ENCODE results near the gene PRR7. TPM values are rescaled to one million over a fixed set of nuclear protein-coding genes. Genes with fewer than 3 reads are reported as not detected.

Gene PRR7
- total and polyA plus RNA-seq, 2 experiments from 2014 or later: 10.5 to 24.8 TPM

GRCh38 chr5:177443144-177443983, 3.2 kb upstream of the PRR7 start:
- H3F3A ChIP-seq (ENCODE audit: insufficient read depth): peaks cover 15% of the 10 kb centered on the region
- no peaks in the 10 kb centered on the region for H3K79me2 ChIP-seq (ENCODE audit: insufficient read depth)
- no peak overlapping the region for H3K4me3 ChIP-seq
- no peaks in the 10 kb centered on the region for H3K9me3 ChIP-seq (ENCODE audit: low read depth)
- no peaks in the 10 kb centered on the region for H3K36me3 ChIP-seq (ENCODE audit: low read depth)
- no peak for DNase-seq
- H2AFZ ChIP-seq: no peak overlapping the region
- TF ChIP-seq EZH2phosphoT487 (IDR thresholded peaks at IDR 0.05; ENCODE audit: insufficient read depth, low read depth): no peak
- TF ChIP-seq EZH2 (IDR thresholded peaks at IDR 0.05; ENCODE audit: insufficient read depth, poor library complexity, severe bottlenecking): no peak
- H3K9ac ChIP-seq: no peak overlapping the region
- no peak overlapping the region for H3K4me2 ChIP-seq (ENCODE audit: unreplicated experiment)
- WGBS, 2 experiments (ENCODE audit: low coverage in 1 of 2, low lambda C conversion rate in 2 of 2, missing lambda C conversion rate in 2 of 2): 79 to 85% methylated on average over 15 of the region's 15 CpGs
- H3K27me3 ChIP-seq (replicated peaks; ENCODE audit: insufficient read depth): no peaks in the 10 kb centered on the region
- H3K4me1 ChIP-seq (ENCODE audit: insufficient read depth): peaks cover 13% of the 10 kb centered on the region
- in situ Hi-C loops (cut with MboI): no loop called here
- H3K9me2 ChIP-seq (ENCODE audit: insufficient read depth): no peaks in the 10 kb centered on the region
- H4K20me1 ChIP-seq (ENCODE audit: insufficient read depth): no peaks in the 10 kb centered on the region
- H3K27ac ChIP-seq: no peak overlapping the region

GRCh38 chr5:177444106-177445051, 2.2 kb upstream of the PRR7 start:
- in situ Hi-C loops (cut with MboI): no loop called here
- no peak overlapping the region for H3K4me2 ChIP-seq (ENCODE audit: unreplicated experiment)
- no peaks in the 10 kb centered on the region for H3K27me3 ChIP-seq (replicated peaks; ENCODE audit: insufficient read depth)
- 61 to 62% methylated on average over 7 of the region's 7 CpGs for WGBS, 2 experiments (ENCODE audit: low coverage in 1 of 2, low lambda C conversion rate in 2 of 2, missing lambda C conversion rate in 2 of 2)
- H2AFZ ChIP-seq: no peak overlapping the region
- peaks cover 13% of the 10 kb centered on the region for H3K4me1 ChIP-seq (ENCODE audit: insufficient read depth)
- H3K9ac ChIP-seq: no peak overlapping the region
- no peaks in the 10 kb centered on the region for H3K9me3 ChIP-seq (ENCODE audit: low read depth)
- peaks cover 21% of the 10 kb centered on the region for H3F3A ChIP-seq (ENCODE audit: insufficient read depth)
- H3K4me3 ChIP-seq: no peak overlapping the region
- H3K27ac ChIP-seq: no peak overlapping the region
- TF ChIP-seq EZH2phosphoT487 (IDR thresholded peaks at IDR 0.05; ENCODE audit: insufficient read depth, low read depth) (no peak), EZH2 (IDR thresholded peaks at IDR 0.05; ENCODE audit: insufficient read depth, poor library complexity, severe bottlenecking) (no peak)
- no peak for DNase-seq
- H3K79me2 ChIP-seq (ENCODE audit: insufficient read depth): no peaks in the 10 kb centered on the region
- H3K9me2 ChIP-seq (ENCODE audit: insufficient read depth): no peaks in the 10 kb centered on the region
- no peaks in the 10 kb centered on the region for H4K20me1 ChIP-seq (ENCODE audit: insufficient read depth)
- no peaks in the 10 kb centered on the region for H3K36me3 ChIP-seq (ENCODE audit: low read depth)

- no peak overlapping the region for H3K27ac ChIP-seq
- 44 to 46% methylated on average over 10 of the region's 10 CpGs for WGBS, 2 experiments (ENCODE audit: low coverage in 1 of 2, low lambda C conversion rate in 2 of 2, missing lambda C conversion rate in 2 of 2)
- H3F3A ChIP-seq (ENCODE audit: insufficient read depth): peaks cover 21% of the 10 kb centered on the region
- no peaks in the 10 kb centered on the region for H3K36me3 ChIP-seq (ENCODE audit: low read depth)
- H3K9me2 ChIP-seq (ENCODE audit: insufficient read depth): no peaks in the 10 kb centered on the region
- peak overlapping the region; percentile 68; the same call in 1 of the 2 replicates for H2AFZ ChIP-seq
- no peak for TF ChIP-seq EZH2 (IDR thresholded peaks at IDR 0.05; ENCODE audit: insufficient read depth, poor library complexity, severe bottlenecking)
- TF ChIP-seq EZH2phosphoT487 (IDR thresholded peaks at IDR 0.05; ENCODE audit: insufficient read depth, low read depth): no peak
- H3K4me2 ChIP-seq (ENCODE audit: unreplicated experiment): peak overlapping the region; percentile 69
- H4K20me1 ChIP-seq (ENCODE audit: insufficient read depth): no peaks in the 10 kb centered on the region
- no peaks in the 10 kb centered on the region for H3K79me2 ChIP-seq (ENCODE audit: insufficient read depth)
- no peaks in the 10 kb centered on the region for H3K9me3 ChIP-seq (ENCODE audit: low read depth)
- in situ Hi-C loops (cut with MboI): no loop called here
- H3K4me3 ChIP-seq: peak overlapping the region; percentile 73
- H3K27me3 ChIP-seq (replicated peaks; ENCODE audit: insufficient read depth): no peaks in the 10 kb centered on the region
- peaks cover 13% of the 10 kb centered on the region for H3K4me1 ChIP-seq (ENCODE audit: insufficient read depth)
- peak overlapping the region; percentile 84; the same call in 1 of the 2 replicates for H3K9ac ChIP-seq
- no peak for DNase-seq
Observed at GRCh38 chr5:177445052-177445916, 1.3 kb upstream of the PRR7 start.

GRCh38 chr5:177445917-177446199, 756 bp upstream of the PRR7 start:
- peaks cover 13% of the 10 kb centered on the region for H3K4me1 ChIP-seq (ENCODE audit: insufficient read depth)
- peak overlapping the region; percentile 84 for H3K9ac ChIP-seq

More at GRCh38 chr5:177445917-177446199, 756 bp upstream of the PRR7 start:
- no peaks in the 10 kb centered on the region for H3K79me2 ChIP-seq (ENCODE audit: insufficient read depth)
- H3K9me3 ChIP-seq (ENCODE audit: low read depth): no peaks in the 10 kb centered on the region
- peak overlapping the region; percentile 68 for H2AFZ ChIP-seq
- H4K20me1 ChIP-seq (ENCODE audit: insufficient read depth): no peaks in the 10 kb centered on the region
- peaks cover 21% of the 10 kb centered on the region for H3F3A ChIP-seq (ENCODE audit: insufficient read depth)
- no peaks in the 10 kb centered on the region for H3K9me2 ChIP-seq (ENCODE audit: insufficient read depth)
- in situ Hi-C loops (cut with MboI): no loop called here
- no peaks in the 10 kb centered on the region for H3K36me3 ChIP-seq (ENCODE audit: low read depth)
- WGBS, 2 experiments (ENCODE audit: low coverage in 1 of 2, low lambda C conversion rate in 2 of 2, missing lambda C conversion rate in 2 of 2): 8 to 10% methylated on average over 8 of the region's 8 CpGs
- no peak for TF ChIP-seq EZH2phosphoT487 (IDR thresholded peaks at IDR 0.05; ENCODE audit: insufficient read depth, low read depth)
- TF ChIP-seq EZH2 (IDR thresholded peaks at IDR 0.05; ENCODE audit: insufficient read depth, poor library complexity, severe bottlenecking): no peak
- DNase-seq: no peak
- H3K4me2 ChIP-seq (ENCODE audit: unreplicated experiment): peak overlapping the region; percentile 69
- H3K4me3 ChIP-seq: peak overlapping the region; percentile 73
- H3K27me3 ChIP-seq (replicated peaks; ENCODE audit: insufficient read depth): no peaks in the 10 kb centered on the region
- no peak overlapping the region for H3K27ac ChIP-seq
